BLaER1 treated with 17β-estradiol and CSF1 and Interleukin-3, amounts not matched to agents 10 nM and 100 nM (cell line): ENCODE measurements around the gene KHDC1L.
"Not testable (repeated sequence)": the region's sequence is repeated elsewhere in the genome, so short reads cannot be mapped to it uniquely, and the experiment has no call there.

Experiments used
- H3K27ac ChIP-seq, 11 experiments: shearing (Covaris generic); formaldehyde crosslinking; 2 replicates each; pipeline ENCODE4 v1.8.1; 2022
- H3K27me3 ChIP-seq, 11 experiments: shearing (Covaris generic); formaldehyde crosslinking; 2 replicates each; pipeline ENCODE4 v1.8.1; 2022
- H3K36me3 ChIP-seq, 11 experiments: shearing (Covaris generic); formaldehyde crosslinking; 2 replicates each; pipeline ENCODE4 v1.8.1; 2022
- H3K4me1 ChIP-seq, 10 experiments: shearing (Covaris generic); formaldehyde crosslinking; 2 replicates each; pipeline ENCODE4 v1.8.1; 2022
- H3K4me2 ChIP-seq, 11 experiments: shearing (Covaris generic); formaldehyde crosslinking; 2 replicates each; pipeline ENCODE4 v1.8.1; 2022
- H3K4me3 ChIP-seq, 10 experiments: shearing (Covaris generic); formaldehyde crosslinking; 2 replicates each; pipeline ENCODE4 v1.8.1; 2022
- H3K9ac ChIP-seq, 11 experiments: shearing (Covaris generic); formaldehyde crosslinking; 2 replicates each; pipeline ENCODE4 v1.8.1; 2022
- H3K9me3 ChIP-seq, 11 experiments: shearing (Covaris generic); formaldehyde crosslinking; replicated peaks in 1 of 11; 2 replicates each; pipeline ENCODE4 v1.8.1; 2022
- H4K20me1 ChIP-seq, 11 experiments: shearing (Covaris generic); formaldehyde crosslinking; 2 replicates each; pipeline ENCODE4 v1.8.1; 2022
- Cebpa-rat ChIP-seq, 11 experiments: shearing (Covaris generic); IDR thresholded peaks; 2 replicates each; pipeline ENCODE4 v1.8.1; 2022

The KHDC1L gene, protein sequence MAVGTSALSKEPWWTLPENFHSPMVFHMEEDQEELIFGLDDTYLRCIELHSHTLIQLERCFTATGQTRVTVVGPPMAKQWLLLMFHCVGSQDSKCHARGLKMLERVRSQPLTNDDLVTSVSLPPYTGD

DNA sequence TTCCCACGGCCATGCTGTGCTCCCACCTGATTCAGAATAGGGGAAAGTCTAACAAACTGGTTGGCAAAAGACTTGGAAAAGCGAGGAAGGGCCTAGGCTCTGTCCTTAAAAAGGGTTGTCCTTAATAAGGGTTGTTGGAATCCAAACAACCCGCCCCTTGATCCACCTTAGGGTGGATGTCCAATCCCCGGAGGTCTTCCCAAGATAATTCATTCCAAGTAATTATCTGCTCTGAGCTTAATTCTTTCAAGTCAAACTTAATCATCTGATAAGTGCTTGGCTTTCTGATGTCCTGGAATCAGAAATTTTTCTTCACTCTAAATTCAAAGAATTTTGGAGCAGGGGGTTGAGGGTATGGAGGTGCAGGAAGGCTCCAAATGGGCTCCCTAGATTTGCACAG lies at the start of gene KHDC1L:
TSS of gene KHDC1L (minus strand) at position 101 of the 400 bp plus-strand sequence. CDS start at position 13, 88 bp downstream.
- no peak within 1 kb of the TSS for H3K27ac ChIP-seq
- no peaks in the 10 kb centered on the region for H3K27me3 ChIP-seq
- H3K9ac ChIP-seq, result no peak within 1 kb of the TSS
- H3K36me3 ChIP-seq, result peaks cover 0 to 7% (median 0%) of the 10 kb centered on the region in 11 experiments; a peak in 3 of 22 replicates
- no peaks in the 10 kb centered on the region for H4K20me1 ChIP-seq
- H3K9me3 ChIP-seq, result peaks cover 8 to 25% (median 20%) of the 10 kb centered on the region in 11 experiments; a peak in 15 of 22 replicates
- H3K4me2 ChIP-seq, result no peak within 1 kb of the TSS
- H3K4me1 ChIP-seq, result no peaks in the 10 kb centered on the region
- no peak within 1 kb of the TSS for H3K4me3 ChIP-seq
- TF ChIP-seq Cebpa-rat (IDR thresholded peaks at IDR 0.05), result no peak

DNA sequence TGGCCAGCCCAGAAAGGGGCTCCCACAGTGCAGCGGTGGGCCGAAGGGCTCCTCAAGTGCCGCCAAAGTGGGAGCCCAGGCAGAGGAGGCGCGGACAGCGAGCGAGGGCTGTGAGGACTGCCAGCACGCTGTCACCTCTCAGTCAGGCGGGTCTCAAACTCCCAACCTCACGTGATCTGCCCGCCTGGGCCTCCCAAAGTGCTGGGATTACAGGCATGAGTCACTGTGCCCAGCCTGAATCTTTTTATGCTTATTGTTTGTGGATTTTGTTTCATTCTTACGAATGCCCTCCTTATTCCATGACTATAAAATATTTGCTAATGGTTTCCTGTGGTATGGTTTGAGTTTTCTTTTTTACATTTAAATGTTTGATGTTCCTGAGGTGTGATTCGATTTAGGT lies 44.0 kb upstream of the KHDC1L start:
- H3K4me3 ChIP-seq, H3K9ac ChIP-seq, H3K4me1 ChIP-seq, H3K4me2 ChIP-seq, H4K20me1 ChIP-seq, H3K27ac ChIP-seq, H3K27me3 ChIP-seq: not testable (repeated sequence)
- Histone ChIP-seq H3K36me3 (peaks cover 5 to 73% (median 48%) of the 10 kb centered on the region in 11 experiments; a peak in 19 of 22 replicates), H3K9me3 (peaks cover 0 to 12% (median 0%) of the 10 kb centered on the region in 11 experiments; a peak in 4 of 22 replicates)

DNA sequence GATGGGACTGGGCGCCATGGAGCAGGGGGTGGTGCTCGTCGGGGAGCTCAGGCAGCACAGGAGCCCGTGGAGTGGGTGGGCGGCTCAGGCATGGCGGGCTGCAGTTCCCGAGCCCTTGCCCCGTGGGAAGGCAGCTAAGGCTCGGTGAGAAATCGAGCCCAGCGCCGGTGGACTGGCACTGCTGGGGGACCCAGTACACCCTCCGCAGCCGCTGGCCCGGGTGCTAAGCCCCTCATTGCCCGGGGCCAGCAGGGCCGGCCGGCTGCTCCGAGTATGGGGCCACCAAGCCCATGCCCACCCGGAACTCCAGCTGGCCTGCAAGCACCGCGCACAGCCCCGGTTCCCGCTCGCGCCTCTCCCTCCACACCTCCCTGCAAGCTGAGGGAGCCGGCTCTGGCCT lies 43.6 kb upstream of the KHDC1L start:
- not testable (repeated sequence) for H3K4me3 ChIP-seq, H3K4me2 ChIP-seq, H3K27me3 ChIP-seq, H4K20me1 ChIP-seq, H3K9ac ChIP-seq, H3K27ac ChIP-seq
- H3K9me3 ChIP-seq, result peaks cover 0 to 12% (median 0%) of the 10 kb centered on the region in 11 experiments; a peak in 4 of 22 replicates
- peaks cover 0 to 13% (median 11%) of the 10 kb centered on the region in 10 experiments; a peak in 16 of 20 replicates for H3K4me1 ChIP-seq
- H3K36me3 ChIP-seq, result peaks cover 1 to 69% (median 44%) of the 10 kb centered on the region in 11 experiments; a peak in 18 of 22 replicates

DNA sequence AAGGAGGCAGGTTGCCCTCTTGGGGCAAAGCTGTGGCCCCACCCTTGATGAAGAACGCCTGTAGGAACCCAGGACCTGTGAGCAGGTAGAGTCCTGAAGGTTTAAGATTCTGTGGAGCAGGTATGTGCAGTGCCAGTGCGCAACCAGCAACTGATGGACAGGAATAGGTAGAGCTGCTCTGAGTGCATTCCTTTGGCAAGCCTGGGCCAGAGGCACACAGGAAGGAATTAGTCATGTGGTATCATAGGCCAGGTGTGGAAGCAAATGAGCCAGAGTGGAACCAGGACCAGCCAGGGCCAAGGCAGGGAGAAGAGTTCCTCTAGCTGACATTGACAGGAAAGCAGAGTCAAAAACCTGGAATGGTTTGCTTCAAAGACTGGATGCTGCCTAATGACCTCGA lies 39.1 kb upstream of the KHDC1L start:
- no peak overlapping the region for H3K4me3 ChIP-seq
- H3K27me3 ChIP-seq, result no peaks in the 10 kb centered on the region
- H3K4me1 ChIP-seq, result peaks cover 8 to 37% (median 29%) of the 10 kb centered on the region in 10 experiments
- H3K27ac ChIP-seq, result no peak overlapping the region
- no peak overlapping the region for H3K9ac ChIP-seq
- peaks cover 0 to 31% (median 10%) of the 10 kb centered on the region in 11 experiments; a peak in 14 of 22 replicates for H3K36me3 ChIP-seq
- H3K4me2 ChIP-seq, result peak overlapping the region in 9 of 11 experiments; percentile 85 to 96 (median 88); a peak in 18 of 22 replicates
- TF ChIP-seq Cebpa-rat (IDR thresholded peaks at IDR 0.05), result no peak
- H4K20me1 ChIP-seq, result no peaks in the 10 kb centered on the region
- H3K9me3 ChIP-seq, result peaks cover 0 to 12% (median 0%) of the 10 kb centered on the region in 11 experiments; a peak in 4 of 22 replicates

DNA sequence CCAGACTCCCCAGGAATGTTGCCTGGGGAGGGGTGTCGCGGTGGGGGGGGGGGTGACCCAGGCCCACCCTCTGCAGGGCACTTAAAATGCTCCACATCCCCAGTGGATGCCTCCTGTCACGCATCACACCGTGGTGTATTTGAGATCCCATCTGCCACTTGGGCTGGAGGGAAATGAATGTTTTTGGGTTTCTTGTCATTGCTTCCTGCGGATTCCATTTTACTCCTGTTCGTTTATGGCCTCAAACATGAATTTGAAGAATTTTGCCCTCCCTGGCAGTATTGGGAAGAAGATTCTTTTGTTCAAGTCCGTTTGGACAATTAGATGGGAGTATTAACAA lies 38.2 kb upstream of the KHDC1L start:
- Histone ChIP-seq H3K4me2 (peak overlapping the region; percentile 85 to 96 (median 88)), H3K9me3 (peaks cover 0 to 5% (median 0%) of the 10 kb centered on the region in 11 experiments; a peak in 4 of 22 replicates), H3K9ac (peak overlapping the region; percentile 77 to 87 (median 82)), H4K20me1 (no peaks in the 10 kb centered on the region), H3K4me3 (peak overlapping the region; percentile 69 to 84 (median 77)), H3K4me1 (peaks cover 8 to 46% (median 37%) of the 10 kb centered on the region in 10 experiments), H3K27me3 (no peaks in the 10 kb centered on the region), H3K27ac (peak overlapping the region; percentile 38 to 85 (median 83); a peak in 20 of 22 replicates), H3K36me3 (peaks cover 0 to 26% (median 9%) of the 10 kb centered on the region in 11 experiments; a peak in 14 of 22 replicates)
- TF ChIP-seq Cebpa-rat (IDR thresholded peaks at IDR 0.05), result no peak

DNA sequence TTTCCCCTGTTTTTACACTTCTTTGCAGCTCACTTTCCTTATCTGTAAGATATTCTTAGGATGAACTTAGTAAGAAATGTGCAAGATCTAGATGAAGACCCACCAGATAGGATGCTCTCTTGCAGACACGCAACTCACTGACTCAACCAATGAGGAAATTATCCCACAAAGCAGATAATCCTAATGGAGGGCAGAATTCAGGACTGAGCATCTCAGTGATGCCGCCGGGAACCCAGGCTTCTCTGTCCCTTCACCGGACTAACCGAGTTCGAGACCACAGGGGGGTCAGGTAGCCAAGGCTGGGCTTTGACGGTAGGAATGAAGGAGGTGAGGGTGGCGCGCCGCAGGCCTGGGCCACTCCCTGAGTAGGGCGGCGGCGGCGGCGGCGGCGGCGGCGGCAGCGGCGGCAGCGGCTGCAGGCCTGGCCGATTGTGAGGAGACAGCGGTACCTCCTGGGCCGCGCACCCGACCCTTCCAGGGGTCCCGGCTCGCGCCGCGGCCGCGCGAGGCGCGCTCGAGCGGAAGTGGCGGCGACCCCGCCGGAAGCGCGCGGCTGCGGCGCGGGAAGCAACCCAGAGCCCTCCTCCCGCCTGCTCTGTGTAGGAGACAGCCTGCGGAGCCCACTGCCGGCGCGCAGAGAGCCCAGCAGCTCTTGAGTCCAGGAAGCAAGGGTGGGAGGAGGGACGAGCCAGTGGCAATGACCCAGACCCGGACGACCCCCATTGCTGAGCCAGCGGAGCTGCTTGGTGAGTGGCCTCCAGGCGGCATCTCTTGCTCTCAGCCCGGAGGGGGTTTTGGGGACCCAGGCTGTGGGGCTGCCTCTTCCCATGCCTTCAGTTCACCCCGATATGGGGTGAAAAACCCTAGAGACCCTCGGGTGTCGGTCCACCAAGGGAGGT lies 37.6 kb upstream of the KHDC1L start, which contains the start of gene KHDC1:
TSS of gene KHDC1 (minus strand) at position 526 of the 899 bp plus-strand sequence. CDS start 20,679 bp downstream, outside the sequence.
- Histone ChIP-seq H3K4me2 (peak within 1 kb of the TSS; percentile 85 to 96 (median 88)), H3K4me1 (peaks cover 8 to 47% (median 37%) of the 10 kb centered on the region in 10 experiments), H3K27ac (peak within 1 kb of the TSS; percentile 38 to 85 (median 83); a peak in 21 of 22 replicates), H3K36me3 (peaks cover 0 to 19% (median 3%) of the 10 kb centered on the region in 11 experiments; a peak in 8 of 22 replicates), H4K20me1 (no peaks in the 10 kb centered on the region), H3K4me3 (peak within 1 kb of the TSS; percentile 69 to 84 (median 77)), H3K9ac (peak within 1 kb of the TSS; percentile 77 to 87 (median 82)), H3K27me3 (no peaks in the 10 kb centered on the region), H3K9me3 (no peaks in the 10 kb centered on the region)
- TF ChIP-seq Cebpa-rat (IDR thresholded peaks at IDR 0.05), result no peak

DNA sequence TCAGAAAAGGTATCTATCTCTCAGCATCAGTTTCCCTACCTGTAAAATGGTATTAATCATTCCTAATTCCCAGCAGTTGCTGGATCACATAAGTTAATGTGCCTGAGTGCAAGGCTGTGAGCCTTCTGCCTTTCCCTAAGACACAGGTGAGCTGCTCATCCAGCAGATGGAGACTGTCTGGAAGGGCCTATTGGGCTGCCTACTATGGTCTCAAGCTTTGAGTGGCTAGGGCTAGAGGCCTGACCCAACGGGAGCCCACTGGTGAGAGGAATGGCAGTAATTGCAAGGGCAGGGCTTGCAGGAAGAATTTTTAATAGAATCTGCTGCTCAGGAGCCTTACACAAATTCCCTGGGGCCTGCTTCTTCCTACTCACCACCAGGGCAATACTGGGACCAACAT lies 33.4 kb upstream of the KHDC1L start:
- H3K27ac ChIP-seq, result no peak overlapping the region
- no peaks in the 10 kb centered on the region for H3K36me3 ChIP-seq
- no peak for TF ChIP-seq Cebpa-rat (IDR thresholded peaks at IDR 0.05)
- H3K27me3 ChIP-seq, result no peaks in the 10 kb centered on the region
- H3K4me3 ChIP-seq, result no peak overlapping the region
- peak overlapping the region in 7 of 11 experiments; percentile 16 to 56 (median 42); a peak in 13 of 22 replicates for H3K4me2 ChIP-seq
- peaks cover 8 to 32% (median 24%) of the 10 kb centered on the region in 10 experiments for H3K4me1 ChIP-seq
- H3K9me3 ChIP-seq, result no peaks in the 10 kb centered on the region
- H4K20me1 ChIP-seq, result no peaks in the 10 kb centered on the region
- H3K9ac ChIP-seq, result no peak overlapping the region

DNA sequence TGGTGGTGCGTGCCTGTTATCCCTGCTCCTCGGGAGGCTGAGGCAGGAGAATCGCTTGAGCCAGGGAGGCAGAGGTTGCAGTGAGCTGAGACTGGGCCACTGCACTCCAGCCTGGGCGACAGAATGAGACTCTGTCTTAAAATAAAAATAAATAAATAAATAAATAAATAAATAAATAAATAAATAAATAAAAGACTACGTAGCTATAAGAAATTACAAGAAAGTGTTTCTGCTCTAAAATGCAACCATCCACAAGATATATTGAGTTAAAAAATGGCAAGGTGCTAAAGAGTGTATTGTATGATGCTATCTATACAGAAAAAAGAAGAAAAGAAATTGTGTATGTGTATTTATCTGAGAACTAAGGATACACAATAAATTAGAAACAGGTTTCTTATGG lies 29.0 kb upstream of the KHDC1L start:
- H3K9ac ChIP-seq, H3K4me3 ChIP-seq, H3K9me3 ChIP-seq, H3K27me3 ChIP-seq, H3K4me2 ChIP-seq, H3K36me3 ChIP-seq, H4K20me1 ChIP-seq, H3K4me1 ChIP-seq, H3K27ac ChIP-seq: not testable (repeated sequence)

DNA sequence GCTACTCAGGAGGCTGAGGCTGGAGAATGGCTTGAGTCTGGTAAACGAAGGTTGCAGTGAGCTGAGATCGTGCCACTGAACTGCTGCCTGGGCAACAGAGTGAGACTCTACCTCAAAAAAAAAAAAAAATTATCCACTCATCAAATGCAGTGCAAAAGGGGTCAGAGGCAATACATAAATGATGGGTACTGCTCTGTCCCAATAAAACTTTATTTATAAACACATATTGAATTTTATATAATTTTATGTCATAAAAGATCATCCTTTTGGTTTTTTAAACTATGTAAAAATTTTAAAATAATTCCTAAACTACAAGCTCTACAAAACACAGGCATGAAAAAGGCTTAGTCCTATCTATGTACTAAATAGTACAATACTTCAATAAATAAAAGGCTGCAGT lies 27.4 kb upstream of the KHDC1L start:
- no peaks in the 10 kb centered on the region for H3K36me3 ChIP-seq
- H3K4me3 ChIP-seq, result no peak overlapping the region
- no peaks in the 10 kb centered on the region for H3K4me1 ChIP-seq
- no peak overlapping the region for H3K4me2 ChIP-seq
- H3K9me3 ChIP-seq, result no peaks in the 10 kb centered on the region
- no peak for TF ChIP-seq Cebpa-rat (IDR thresholded peaks at IDR 0.05)
- no peaks in the 10 kb centered on the region for H3K27me3 ChIP-seq
- no peak overlapping the region for H3K9ac ChIP-seq
- no peaks in the 10 kb centered on the region for H4K20me1 ChIP-seq
- H3K27ac ChIP-seq, result no peak overlapping the region
